A549 (cell line): Measurements from ENCODE around the gene BARX1. TPM values are rescaled to one million over a fixed set of nuclear protein-coding genes. Genes with fewer than 3 reads are reported as not detected.

Experiments
- ATAC-seq, 2 experiments: fragments of 200-7000 bp in 1 of 2; fragments of >200 bp in 1 of 2; cut with Nextera tagmentation in 1 of 2; cut with Tn5 transposase in 1 of 2; 3 replicates each; pipeline versions ENCODE4 v1.8.0 to v1.9.1; 2018 to 2020; ENCODE audit warnings: mild to moderate bottlenecking in 1 of 2, moderate library complexity in 1 of 2
- CTCF ChIA-PET: fragments of 300-600 bp; sonication (Branson Sonifier 250); formaldehyde crosslinking; extraction: SDS; loops from one replicate; lab custom pipeline; 2021; ENCODE audit warnings: antibody characterized with exemption, inconsistent platforms; lab: Yijun Ruan, JAX
- POLR2A ChIA-PET: fragments of 350-600 bp; formaldehyde crosslinking; extraction: SDS; loops from one replicate; lab custom pipeline; 2021; ENCODE audit warnings: antibody characterized with exemption, inconsistent platforms; lab: Yijun Ruan, JAX
- DNase-seq, 2 experiments: peaks; one replicate each; pipeline versions ENCODE4 v3.0.0 to v3.0.0-alpha.2; 2011 to 2016; ENCODE audit warnings: low read depth in 1 of 2, low spot score in 1 of 2
- FAIRE-seq: peaks from 2 replicates; lab custom pipeline; 2011; peaks lifted over from hg19 to GRCh38; lab: Jason Lieb, UNC
- H3K27ac ChIP-seq, 2 experiments: fragments of >200 bp; sonication (Bioruptor Twin); formaldehyde crosslinking; 3 replicates each; pipeline ENCODE4 v1.5.1; 2016 to 2017
- H3K4me1 ChIP-seq: fragments of >200 bp; sonication (Bioruptor Twin); formaldehyde crosslinking; 3 replicates; pipeline ENCODE4 v1.6.1; 2016
- H3K4me2 ChIP-seq: fragments of >200 bp; sonication (Bioruptor Twin); formaldehyde crosslinking; 3 replicates; pipeline ENCODE4 v1.6.1; 2016
- H3K4me3 ChIP-seq: fragments of >200 bp; sonication (Bioruptor Twin); formaldehyde crosslinking; 3 replicates; pipeline ENCODE4 v1.5.1; 2016
- H3K9me3 ChIP-seq: fragments of >200 bp; sonication (Bioruptor Twin); formaldehyde crosslinking; 3 replicates; pipeline ENCODE4 v1.6.1; 2016
- BHLHE40 ChIP-seq: IDR thresholded peaks from 2 replicates; pipeline ENCODE4 v1.6.1; 2012; ENCODE audit warnings: low read depth, low read length, inconsistent platforms
- CHD2 ChIP-seq: fragments of 150-350 bp; IDR thresholded peaks from 2 replicates; pipeline ENCODE4 v1.6.1; 2014; ENCODE audit warnings: low read length; ENCODE audit not compliant: partially characterized antibody
- CTCF ChIP-seq: fragments of >200 bp; sonication (Bioruptor Twin); formaldehyde crosslinking; IDR thresholded peaks from 3 replicates; pipeline ENCODE4 v1.5.1; 2016
- FOSL2 ChIP-seq, 2 experiments: fragments of 450-650 bp in 1 of 2; fragments of >200 bp in 1 of 2; sonication (Bioruptor Twin) in 1 of 2; formaldehyde crosslinking; IDR thresholded peaks; 2 replicates each; pipeline versions ENCODE4 v1.5.0 to v1.6.1; 2016 to 2020; ENCODE audit warnings: mild to moderate bottlenecking in 1 of 2, moderate library complexity in 1 of 2
- HOXA7 ChIP-seq: fragments of 250-450 bp; sonication (Bioruptor Pico); IDR thresholded peaks from 2 replicates; pipeline ENCODE4 v1.5.0; 2020; ENCODE audit warnings: mild to moderate bottlenecking, moderate library complexity
- HOXB5 ChIP-seq: fragments of 250-450 bp; sonication (Bioruptor Pico); IDR thresholded peaks from 2 replicates; pipeline ENCODE4 v1.5.0; 2020; ENCODE audit warnings: mild to moderate bottlenecking, moderate library complexity
- KDM5A ChIP-seq: fragments of 200-600 bp; sonication (generic); IDR thresholded peaks from 2 replicates; pipeline ENCODE4 v1.6.1; 2016; ENCODE audit warnings: antibody characterized with exemption, mild to moderate bottlenecking
- PBX3 ChIP-seq: IDR thresholded peaks from 2 replicates; pipeline ENCODE4 v1.6.1; 2012
- RCOR1 ChIP-seq: fragments of 150-350 bp; IDR thresholded peaks from 2 replicates; pipeline ENCODE4 v1.6.1; 2014; ENCODE audit warnings: antibody characterized with exemption, low read length, low read depth
- REST ChIP-seq: fragments of 200-600 bp; sonication (generic); IDR thresholded peaks from 2 replicates; pipeline ENCODE4 v1.6.1; 2016; ENCODE audit warnings: antibody characterized with exemption, mild to moderate bottlenecking, moderate library complexity
- TP53 ChIP-seq: fragments of 250-450 bp; sonication (Bioruptor Pico); IDR thresholded peaks from 2 replicates; pipeline ENCODE4 v1.5.0; 2021; ENCODE audit warnings: mild to moderate bottlenecking, moderate library complexity
- ZFP36 ChIP-seq: fragments of 450-650 bp; IDR thresholded peaks from 2 replicates; pipeline ENCODE4 v1.6.1; 2014; ENCODE audit warnings: borderline replicate concordance; ENCODE audit not compliant: partially characterized antibody
- WGBS: methylation state at CpG from one replicate; pipeline ENCODE4 v1.1.6; 2017; ENCODE audit errors: missing lambda C conversion rate; 5-methylcytosine and 5-hydroxymethylcytosine counted together
- polyA plus RNA-seq, 4 experiments: library from polyadenylated mRNA; depleted of rRNA in 3 of 4; stranded (reverse); fragments of >200 nt; fragmentation: RNase III in 1 of 4; extraction: RNeasy Plus Mini Kit Qiagen cat#74134 plus additional on column Dnase treatment in 1 of 4; gene quantifications; 2 replicates in 3 of 4; 3 replicates in 1 of 4; pipeline ENCODE4 v1.2.3, GENCODE V29; 2011 to 2017

The BARX1 gene
- polyA plus RNA-seq, 2 of the 4 experiments (the other 2 are of a cell fraction), result 3.5 to 7.3 TPM

GRCh38 chr9:93911136-93911745, 43.9 kb downstream of the BARX1 start:
- ATAC-seq (no peak), DNase-seq (no peak)
- H3K9me3 ChIP-seq, result no peaks in the 10 kb centered on the region
- WGBS, result 72% methylated on average over 20 of the region's 23 CpGs
- ChIA-PET POLR2A (no interaction called here), CTCF (interaction anchor here (0.5 to 1.2 kb wide), 4 partner anchors 22 to 1590 kb away, joined by 3 to 5 read pairs (median 4); no protein-coding TSS in a partner anchor)
- no peak overlapping the region for H3K4me2 ChIP-seq
- no peaks in the 10 kb centered on the region for H3K4me1 ChIP-seq
- H3K4me3 ChIP-seq, result no peak overlapping the region
- TF ChIP-seq KDM5A (no peak), REST (no peak), HOXA7 (CRISPR knock-in tag) (no peak), BHLHE40 (no peak), TP53 (CRISPR knock-in tag) (no peak)
- TF ChIP-seq, all 56 proteins: peak for 0
- no peak overlapping the region for H3K27ac ChIP-seq
- no peak for FAIRE-seq

GRCh38 chr9:93910598-93910997, 44.6 kb downstream of the BARX1 start:
- Histone ChIP-seq H3K4me3 (no peak overlapping the region), H3K4me1 (no peaks in the 10 kb centered on the region), H3K9me3 (no peaks in the 10 kb centered on the region), H3K4me2 (no peak overlapping the region), H3K27ac (no peak overlapping the region)
- 36% methylated on average over 4 of the region's 7 CpGs for WGBS
- FAIRE-seq, result no peak
- ATAC-seq, result peak; percentile 28 to 65; a peak in 3 of 6 replicates
- CTCF ChIA-PET, result interaction anchor here (0.5 to 1.0 kb wide), 3 partner anchors 23 to 1591 kb away, joined by 3 to 5 read pairs (median 4); no protein-coding TSS in a partner anchor
- POLR2A ChIA-PET, result no interaction called here
- no peak for DNase-seq
- TF ChIP-seq CHD2, result no peak
- TF ChIP-seq CTCF, result no peak
- TF ChIP-seq KDM5A, result no peak
- TF ChIP-seq HOXB5 (CRISPR knock-in tag), result no peak
- TF ChIP-seq PBX3, result no peak

GRCh38 chr9:93910196-93910595, 45.0 kb downstream of the BARX1 start:
- H3K4me2 ChIP-seq, result no peak overlapping the region
- no peak for DNase-seq
- ATAC-seq, result no peak
- 69% methylated on average over 7 of the region's 10 CpGs for WGBS
- TF ChIP-seq TP53 (CRISPR knock-in tag) (no peak), RCOR1 (no peak), FOSL2 (IDR thresholded peaks at IDR 0.05) (no peak), FOSL2 (CRISPR knock-in tag; IDR thresholded peaks at IDR 0.05) (no peak), PBX3 (no peak), ZFP36 (no peak)
- TF ChIP-seq, all 56 proteins: peak for 0
- Histone ChIP-seq H3K27ac (no peak overlapping the region), H3K9me3 (no peaks in the 10 kb centered on the region), H3K4me3 (no peak overlapping the region), H3K4me1 (no peaks in the 10 kb centered on the region)
- ChIA-PET POLR2A (no interaction called here), CTCF (no interaction called here)
- FAIRE-seq, result no peak
